SK-N-SH treated with all-trans-retinoic acid at 6 μM for 48 hours (cell line): ENCODE measurements around the gene TNS1.

Source experiments
- ATAC-seq: fragments of 200-7000 bp; cut with Tn5 transposase; 3 replicates; pipeline ENCODE4 v1.9.1; 2020; ENCODE audit warnings: mild to moderate bottlenecking, moderate library complexity
- ARNTL ChIP-seq: fragments of 450-650 bp; formaldehyde crosslinking; IDR thresholded peaks from 2 replicates; pipeline ENCODE4 v1.5.0; 2020; ENCODE audit warnings: low read depth, mild to moderate bottlenecking, moderate library complexity, borderline replicate concordance
- BACH2 ChIP-seq: fragments of 250-450 bp; sonication (Bioruptor Pico); IDR thresholded peaks from 2 replicates; pipeline ENCODE4 v1.9.0; 2021; ENCODE audit warnings: mild to moderate bottlenecking, borderline replicate concordance
- CSDC2 ChIP-seq: fragments of 250-450 bp; sonication (Bioruptor Pico); IDR thresholded peaks from 2 replicates; pipeline ENCODE4 v1.5.0; 2020; ENCODE audit warnings: mild to moderate bottlenecking, moderate library complexity
- ESRRG ChIP-seq: fragments of 250-450 bp; sonication (Bioruptor Pico); IDR thresholded peaks from 2 replicates; pipeline ENCODE4 v1.6.1; 2021; ENCODE audit warnings: mild to moderate bottlenecking
- GLIS3 ChIP-seq: fragments of 250-450 bp; sonication (Bioruptor Pico); IDR thresholded peaks from 2 replicates; pipeline ENCODE4 v1.5.0; 2020; ENCODE audit warnings: mild to moderate bottlenecking, moderate library complexity
- ISL1 ChIP-seq: fragments of 250-450 bp; sonication (Bioruptor Pico); IDR thresholded peaks from 2 replicates; pipeline ENCODE4 v2.1.2; 2022; ENCODE audit warnings: mild to moderate bottlenecking, moderate library complexity
- OSR1 ChIP-seq: fragments of 250-450 bp; sonication (Bioruptor Pico); IDR thresholded peaks from 2 replicates; pipeline ENCODE4 v1.8.0; 2022; ENCODE audit warnings: moderate library complexity, mild to moderate bottlenecking, inconsistent platforms
- RARB ChIP-seq: fragments of 250-450 bp; sonication (Bioruptor Pico); IDR thresholded peaks from 2 replicates; pipeline ENCODE4 v1.8.0; 2021; ENCODE audit warnings: mild to moderate bottlenecking, moderate library complexity
- SNAI2 ChIP-seq: fragments of 250-450 bp; sonication (Bioruptor Pico); IDR thresholded peaks from 2 replicates; pipeline ENCODE4 v1.5.0; 2020; ENCODE audit warnings: mild to moderate bottlenecking, moderate library complexity
- TCF4 ChIP-seq: fragments of 250-450 bp; sonication (Bioruptor Pico); IDR thresholded peaks from 2 replicates; pipeline ENCODE4 v1.8.0; 2021; ENCODE audit warnings: mild to moderate bottlenecking, moderate library complexity, borderline replicate concordance
- TOX ChIP-seq: fragments of 250-450 bp; sonication (Bioruptor Pico); IDR thresholded peaks from 2 replicates; pipeline ENCODE4 v1.8.0; 2021; ENCODE audit warnings: mild to moderate bottlenecking, moderate library complexity, borderline replicate concordance
- ZC3H10 ChIP-seq: fragments of 250-450 bp; sonication (Bioruptor Pico); IDR thresholded peaks from 2 replicates; pipeline ENCODE4 v1.5.1; 2021; ENCODE audit warnings: mild to moderate bottlenecking, moderate library complexity
- ZFP3 ChIP-seq: fragments of 250-450 bp; sonication (Bioruptor Pico); IDR thresholded peaks from 2 replicates; pipeline ENCODE4 v1.5.0; 2020; ENCODE audit warnings: mild to moderate bottlenecking, moderate library complexity
- ZFP30 ChIP-seq: fragments of 450-650 bp; formaldehyde crosslinking; IDR thresholded peaks from 2 replicates; pipeline ENCODE4 v1.5.0; 2022; ENCODE audit warnings: mild to moderate bottlenecking, moderate library complexity
- ZNF565 ChIP-seq: fragments of 450-650 bp; formaldehyde crosslinking; conservative IDR thresholded peaks from 2 replicates; pipeline ENCODE4 v1.5.0; 2020; ENCODE audit warnings: low read depth, mild to moderate bottlenecking, moderate library complexity
- ZNF70 ChIP-seq: fragments of 450-650 bp; formaldehyde crosslinking; IDR thresholded peaks from 2 replicates; pipeline ENCODE4 v1.5.0; 2020; ENCODE audit warnings: mild to moderate bottlenecking, moderate library complexity
- ZNF8 ChIP-seq: fragments of 450-650 bp; formaldehyde crosslinking; IDR thresholded peaks from 2 replicates; pipeline ENCODE4 v1.5.0; 2020; ENCODE audit warnings: mild to moderate bottlenecking, moderate library complexity
- TF ChIP-seq, protein P1 (sequence below): fragments of 250-450 bp; sonication (Bioruptor Pico); IDR thresholded peaks from 2 replicates; pipeline ENCODE4 v1.8.0; 2021; ENCODE audit warnings: low read depth, mild to moderate bottlenecking, moderate library complexity, borderline replicate concordance
- TF ChIP-seq, protein P2 (sequence below): fragments of 250-450 bp; sonication (Bioruptor Pico); IDR thresholded peaks from 2 replicates; pipeline ENCODE4 v1.5.1; 2020; ENCODE audit warnings: low read depth, mild to moderate bottlenecking, moderate library complexity
- TF ChIP-seq, protein P3 (sequence below): fragments of 250-450 bp; sonication (Bioruptor Pico); IDR thresholded peaks from 2 replicates; pipeline ENCODE4 v1.5.0; 2020; ENCODE audit warnings: mild to moderate bottlenecking, moderate library complexity
- TF ChIP-seq, protein P4 (sequence below): fragments of 250-450 bp; sonication (Bioruptor Pico); IDR thresholded peaks from 2 replicates; pipeline ENCODE4 v1.8.0; 2020; ENCODE audit warnings: mild to moderate bottlenecking, moderate library complexity, borderline replicate concordance

Gene TNS1

DNA sequence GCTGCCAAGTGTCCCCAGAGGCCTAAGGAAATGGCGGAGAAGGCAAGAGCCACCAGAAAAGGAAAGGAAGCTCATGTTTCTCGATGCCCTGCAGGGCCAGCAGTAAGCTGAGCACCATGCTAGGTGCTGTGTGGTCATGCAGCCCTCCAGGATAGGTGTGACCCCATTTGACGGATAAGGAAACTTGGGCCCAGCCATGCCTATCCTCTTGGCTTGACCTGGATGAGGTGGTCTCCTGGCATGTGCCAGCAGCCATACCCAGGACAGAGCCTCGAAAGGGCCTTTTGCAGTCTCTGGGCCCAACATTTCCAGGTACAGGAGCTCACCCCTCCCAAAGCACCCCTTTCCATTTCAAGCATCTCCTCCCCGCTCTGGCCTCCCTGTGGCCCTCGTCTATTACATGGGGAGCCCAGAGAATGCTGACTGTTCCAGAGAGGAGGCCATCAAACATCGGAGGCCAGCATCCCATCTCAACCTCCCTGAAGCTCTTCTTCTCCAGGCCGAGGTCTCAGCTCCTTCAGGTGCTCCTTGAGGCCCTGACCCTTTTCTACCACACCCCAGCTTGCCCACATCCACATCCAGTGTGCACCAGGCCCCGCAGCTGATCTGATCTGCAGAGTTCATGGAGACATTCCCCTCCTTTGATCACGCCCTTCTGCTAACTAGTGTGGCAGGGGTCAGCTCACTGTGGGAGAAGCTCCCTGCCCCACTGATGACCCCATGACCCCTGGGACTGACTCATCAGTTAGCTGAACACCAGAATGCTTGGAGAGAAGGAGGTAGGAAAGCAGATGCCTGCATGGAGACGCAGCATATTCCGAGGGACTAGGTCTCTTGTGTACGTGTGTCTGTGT is 208.4 kb downstream of the TNS1 start:
- ATAC-seq, result no peak
- no peak for TF ChIP-seq CSDC2 (CRISPR knock-in tag)
- TF ChIP-seq RARB (CRISPR knock-in tag), result no peak
- TF ChIP-seq GLIS3, result no peak
- TF ChIP-seq TOX, result no peak
- TF ChIP-seq SNAI2, result no peak
- TF ChIP-seq ESRRG, result no peak
- TF ChIP-seq OSR1 (CRISPR knock-in tag), result no peak
- no peak for TF ChIP-seq TCF4 (CRISPR knock-in tag)
- TF ChIP-seq, protein P1, sequence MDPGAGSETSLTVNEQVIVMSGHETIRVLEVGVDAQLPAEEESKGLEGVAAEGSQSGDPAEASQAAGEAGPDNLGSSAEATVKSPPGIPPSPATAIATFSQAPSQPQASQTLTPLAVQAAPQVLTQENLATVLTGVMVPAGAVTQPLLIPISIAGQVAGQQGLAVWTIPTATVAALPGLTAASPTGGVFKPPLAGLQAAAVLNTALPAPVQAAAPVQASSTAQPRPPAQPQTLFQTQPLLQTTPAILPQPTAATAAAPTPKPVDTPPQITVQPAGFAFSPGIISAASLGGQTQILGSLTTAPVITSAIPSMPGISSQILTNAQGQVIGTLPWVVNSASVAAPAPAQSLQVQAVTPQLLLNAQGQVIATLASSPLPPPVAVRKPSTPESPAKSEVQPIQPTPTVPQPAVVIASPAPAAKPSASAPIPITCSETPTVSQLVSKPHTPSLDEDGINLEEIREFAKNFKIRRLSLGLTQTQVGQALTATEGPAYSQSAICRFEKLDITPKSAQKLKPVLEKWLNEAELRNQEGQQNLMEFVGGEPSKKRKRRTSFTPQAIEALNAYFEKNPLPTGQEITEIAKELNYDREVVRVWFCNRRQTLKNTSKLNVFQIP (CRISPR knock-in tag), result no peak
- TF ChIP-seq, protein P2, sequence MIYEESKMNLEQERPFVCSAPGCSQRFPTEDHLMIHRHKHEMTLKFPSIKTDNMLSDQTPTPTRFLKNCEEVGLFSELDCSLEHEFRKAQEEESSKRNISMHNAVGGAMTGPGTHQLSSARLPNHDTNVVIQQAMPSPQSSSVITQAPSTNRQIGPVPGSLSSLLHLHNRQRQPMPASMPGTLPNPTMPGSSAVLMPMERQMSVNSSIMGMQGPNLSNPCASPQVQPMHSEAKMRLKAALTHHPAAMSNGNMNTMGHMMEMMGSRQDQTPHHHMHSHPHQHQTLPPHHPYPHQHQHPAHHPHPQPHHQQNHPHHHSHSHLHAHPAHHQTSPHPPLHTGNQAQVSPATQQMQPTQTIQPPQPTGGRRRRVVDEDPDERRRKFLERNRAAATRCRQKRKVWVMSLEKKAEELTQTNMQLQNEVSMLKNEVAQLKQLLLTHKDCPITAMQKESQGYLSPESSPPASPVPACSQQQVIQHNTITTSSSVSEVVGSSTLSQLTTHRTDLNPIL, result no peak
- no peak for TF ChIP-seq ARNTL (CRISPR knock-in tag)
- TF ChIP-seq, protein P3, sequence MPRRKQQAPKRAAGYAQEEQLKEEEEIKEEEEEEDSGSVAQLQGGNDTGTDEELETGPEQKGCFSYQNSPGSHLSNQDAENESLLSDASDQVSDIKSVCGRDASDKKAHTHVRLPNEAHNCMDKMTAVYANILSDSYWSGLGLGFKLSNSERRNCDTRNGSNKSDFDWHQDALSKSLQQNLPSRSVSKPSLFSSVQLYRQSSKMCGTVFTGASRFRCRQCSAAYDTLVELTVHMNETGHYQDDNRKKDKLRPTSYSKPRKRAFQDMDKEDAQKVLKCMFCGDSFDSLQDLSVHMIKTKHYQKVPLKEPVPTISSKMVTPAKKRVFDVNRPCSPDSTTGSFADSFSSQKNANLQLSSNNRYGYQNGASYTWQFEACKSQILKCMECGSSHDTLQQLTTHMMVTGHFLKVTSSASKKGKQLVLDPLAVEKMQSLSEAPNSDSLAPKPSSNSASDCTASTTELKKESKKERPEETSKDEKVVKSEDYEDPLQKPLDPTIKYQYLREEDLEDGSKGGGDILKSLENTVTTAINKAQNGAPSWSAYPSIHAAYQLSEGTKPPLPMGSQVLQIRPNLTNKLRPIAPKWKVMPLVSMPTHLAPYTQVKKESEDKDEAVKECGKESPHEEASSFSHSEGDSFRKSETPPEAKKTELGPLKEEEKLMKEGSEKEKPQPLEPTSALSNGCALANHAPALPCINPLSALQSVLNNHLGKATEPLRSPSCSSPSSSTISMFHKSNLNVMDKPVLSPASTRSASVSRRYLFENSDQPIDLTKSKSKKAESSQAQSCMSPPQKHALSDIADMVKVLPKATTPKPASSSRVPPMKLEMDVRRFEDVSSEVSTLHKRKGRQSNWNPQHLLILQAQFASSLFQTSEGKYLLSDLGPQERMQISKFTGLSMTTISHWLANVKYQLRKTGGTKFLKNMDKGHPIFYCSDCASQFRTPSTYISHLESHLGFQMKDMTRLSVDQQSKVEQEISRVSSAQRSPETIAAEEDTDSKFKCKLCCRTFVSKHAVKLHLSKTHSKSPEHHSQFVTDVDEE (CRISPR knock-in tag), result no peak
- TF ChIP-seq ZNF70 (CRISPR knock-in tag), result no peak
- TF ChIP-seq ZFP30, result no peak
- TF ChIP-seq ISL1 (CRISPR knock-in tag), result no peak
- TF ChIP-seq, protein P4, sequence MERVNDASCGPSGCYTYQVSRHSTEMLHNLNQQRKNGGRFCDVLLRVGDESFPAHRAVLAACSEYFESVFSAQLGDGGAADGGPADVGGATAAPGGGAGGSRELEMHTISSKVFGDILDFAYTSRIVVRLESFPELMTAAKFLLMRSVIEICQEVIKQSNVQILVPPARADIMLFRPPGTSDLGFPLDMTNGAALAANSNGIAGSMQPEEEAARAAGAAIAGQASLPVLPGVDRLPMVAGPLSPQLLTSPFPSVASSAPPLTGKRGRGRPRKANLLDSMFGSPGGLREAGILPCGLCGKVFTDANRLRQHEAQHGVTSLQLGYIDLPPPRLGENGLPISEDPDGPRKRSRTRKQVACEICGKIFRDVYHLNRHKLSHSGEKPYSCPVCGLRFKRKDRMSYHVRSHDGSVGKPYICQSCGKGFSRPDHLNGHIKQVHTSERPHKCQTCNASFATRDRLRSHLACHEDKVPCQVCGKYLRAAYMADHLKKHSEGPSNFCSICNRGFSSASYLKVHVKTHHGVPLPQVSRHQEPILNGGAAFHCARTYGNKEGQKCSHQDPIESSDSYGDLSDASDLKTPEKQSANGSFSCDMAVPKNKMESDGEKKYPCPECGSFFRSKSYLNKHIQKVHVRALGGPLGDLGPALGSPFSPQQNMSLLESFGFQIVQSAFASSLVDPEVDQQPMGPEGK (CRISPR knock-in tag), result no peak
- no peak for TF ChIP-seq ZNF8 (CRISPR knock-in tag)

DNA sequence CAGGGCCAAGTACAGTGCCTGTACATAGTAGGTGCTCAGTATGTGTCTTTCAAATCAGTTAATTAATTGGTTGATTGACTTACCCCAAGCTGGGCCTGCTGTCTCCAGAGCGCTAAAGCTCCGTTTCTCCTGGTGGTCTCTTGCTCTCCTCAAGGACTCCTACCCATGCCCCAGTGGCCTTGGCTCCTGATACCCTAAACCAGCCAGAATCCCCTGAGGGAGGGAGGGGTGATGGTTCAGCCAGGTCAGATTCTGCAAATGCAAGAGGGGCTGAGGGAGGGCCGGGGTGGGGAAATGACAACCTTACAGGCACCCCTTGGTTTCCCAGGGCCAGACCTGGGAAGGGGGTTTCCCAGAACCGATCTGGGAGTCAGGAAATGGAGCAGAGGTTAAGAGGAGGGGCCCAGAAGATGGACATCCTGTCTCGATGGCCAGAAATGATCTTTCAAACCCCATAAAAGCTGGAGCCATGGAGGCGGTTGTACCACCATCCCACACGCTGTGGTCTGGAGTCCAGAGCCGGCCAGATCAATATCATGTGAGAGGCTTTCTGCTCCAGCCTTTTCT is 209.1 kb downstream of the TNS1 start:
- no peak for ATAC-seq
- TF ChIP-seq ZC3H10 (CRISPR knock-in tag) (no peak), ZFP3 (CRISPR knock-in tag) (0 out of 2 replicates have a peak, but pooled peaks have one; percentile 19), ZNF565 (no peak)

DNA sequence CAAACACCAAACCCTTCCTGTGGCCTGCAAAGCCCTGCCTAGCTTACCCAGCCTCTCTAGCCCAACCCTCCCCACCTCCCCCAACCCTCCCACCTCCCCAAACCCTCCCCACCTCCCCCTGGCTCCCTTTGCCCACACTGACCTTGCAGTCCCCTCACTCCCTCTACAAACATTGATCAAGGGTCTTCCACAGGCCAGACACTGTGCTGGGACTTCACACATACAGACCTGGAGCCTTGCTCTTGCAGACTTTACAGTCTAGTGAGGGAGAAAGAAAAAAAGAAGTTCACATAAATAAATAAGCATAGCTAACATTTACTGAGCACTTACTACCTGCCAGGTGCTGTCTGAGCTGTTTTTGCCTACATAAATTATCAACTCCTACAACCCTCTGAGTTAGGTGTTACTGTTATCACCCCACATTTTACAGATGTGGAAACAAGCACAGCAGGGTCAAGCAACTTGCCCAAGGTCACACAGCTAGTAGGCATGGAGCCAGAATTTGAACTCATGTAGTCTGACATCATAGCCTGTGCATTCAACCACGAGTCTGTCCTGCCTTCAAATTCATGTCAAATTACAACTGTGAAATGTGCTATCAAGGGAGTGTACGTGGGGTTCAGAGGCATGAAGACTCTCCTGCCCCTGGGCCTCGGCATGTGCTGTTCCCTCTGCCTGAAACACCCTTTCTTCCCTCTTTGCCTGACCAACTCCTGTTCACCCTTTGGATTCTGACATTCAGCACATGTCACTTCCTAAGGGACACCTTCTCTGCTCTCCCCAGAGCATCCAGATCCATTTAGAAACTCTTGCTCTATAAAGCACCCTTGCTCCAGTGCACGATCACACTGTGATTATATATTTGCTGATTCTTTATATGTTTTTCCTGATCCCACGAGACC is 209.9 kb downstream of the TNS1 start:
- TF ChIP-seq ISL1 (CRISPR knock-in tag), result no peak
- TF ChIP-seq, all 23 proteins: peak for 0
- no peak for ATAC-seq

DNA sequence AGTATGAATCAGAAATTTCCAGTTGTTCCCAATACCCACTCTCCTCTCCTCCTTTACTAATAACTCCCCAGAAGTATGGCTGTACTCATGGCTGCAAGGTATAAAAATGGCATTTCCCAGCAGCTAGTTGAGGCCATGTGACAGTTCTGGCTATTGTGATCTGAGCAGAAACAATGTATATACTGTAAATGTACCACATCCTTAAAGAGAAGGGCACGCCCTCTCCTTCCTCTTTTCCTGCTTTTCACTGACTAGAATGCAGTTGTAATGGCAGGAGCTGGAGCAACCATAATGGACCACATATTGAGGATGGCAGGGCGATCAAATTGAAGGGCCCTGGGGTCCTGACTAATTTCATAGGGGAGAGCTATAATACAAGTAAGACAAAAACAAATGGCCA is 211.2 kb downstream of the TNS1 start:
- no peak for TF ChIP-seq BACH2 (CRISPR knock-in tag)
- ATAC-seq, result no peak
